ENCODE data around the gene CCDC6.
"Not testable (repeated sequence)": the region's sequence is repeated elsewhere in the genome, so short reads cannot be mapped to it uniquely, and the experiment has no call there.

CCDC6 gene

DNA sequence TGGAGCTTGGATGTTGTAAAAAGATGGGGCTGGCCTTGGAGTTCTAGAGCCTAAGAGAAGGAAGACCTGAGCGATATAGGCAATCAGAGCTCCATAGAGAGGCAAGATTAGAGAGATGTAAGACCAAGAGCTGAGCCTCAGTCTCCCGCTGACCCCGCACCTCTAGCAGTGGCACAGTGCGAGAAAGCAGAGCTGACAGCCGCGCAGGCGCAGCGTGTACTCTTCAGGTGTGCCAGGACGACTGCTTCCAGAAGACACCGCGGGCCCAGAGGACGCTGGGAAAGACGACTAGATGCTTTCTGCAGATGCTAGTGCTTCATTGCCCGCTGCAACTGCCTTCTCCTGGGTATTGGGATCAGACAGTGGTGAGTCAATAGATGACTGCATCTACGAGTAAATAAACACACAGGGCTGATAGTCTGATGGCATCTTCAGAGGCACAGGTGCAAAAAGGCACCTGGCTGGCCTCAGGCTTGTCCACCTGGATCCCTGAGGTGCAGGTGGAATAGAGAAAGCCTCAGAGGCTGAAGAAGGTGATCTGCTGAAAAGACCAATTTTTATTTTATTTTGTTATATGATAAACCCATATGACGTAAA, 38.1 kb upstream of the CCDC6 start:
- DNase-seq (ENCODE audit: low spot score): no peak
- in situ Hi-C loops (cut with MboI; ENCODE audit: low pct_unique_long_range_greater_than_20kb, low sequenced_read_pairs, unreplicated experiment): no loop called here
- no peak for TF ChIP-seq CTCF (IDR thresholded peaks at IDR 0.05; ENCODE audit: extremely low read depth, insufficient read depth, missing control alignments)

- in situ Hi-C loops (cut with MboI; ENCODE audit: low pct_unique_long_range_greater_than_20kb, low sequenced_read_pairs, unreplicated experiment): no loop called here
- no peak for TF ChIP-seq CTCF (IDR thresholded peaks at IDR 0.05; ENCODE audit: extremely low read depth, insufficient read depth, missing control alignments)
- DNase-seq (ENCODE audit: low spot score): no peak
Observed at GRCh38 chr10:59942556-59942955, 36.2 kb upstream of the CCDC6 start.

GRCh38 chr10:59937720-59938119, 31.4 kb upstream of the CCDC6 start:
- in situ Hi-C loops (cut with MboI; ENCODE audit: low pct_unique_long_range_greater_than_20kb, low sequenced_read_pairs, unreplicated experiment): no loop called here
- no peak for TF ChIP-seq CTCF (IDR thresholded peaks at IDR 0.05; ENCODE audit: extremely low read depth, insufficient read depth, missing control alignments)
- no peak for DNase-seq (ENCODE audit: low spot score)

- in situ Hi-C loops (cut with MboI; ENCODE audit: low pct_unique_long_range_greater_than_20kb, low sequenced_read_pairs, unreplicated experiment): no loop called here
- DNase-seq (ENCODE audit: low spot score): no peak
- TF ChIP-seq CTCF (IDR thresholded peaks at IDR 0.05; ENCODE audit: extremely low read depth, insufficient read depth, missing control alignments): no peak
Observed at GRCh38 chr10:59934701-59935100, 28.3 kb upstream of the CCDC6 start.

GRCh38 chr10:59930788-59931521, 24.6 kb upstream of the CCDC6 start:
- in situ Hi-C loops (cut with MboI; ENCODE audit: low pct_unique_long_range_greater_than_20kb, low sequenced_read_pairs, unreplicated experiment); DNase-seq (ENCODE audit: low spot score): not testable (repeated sequence)

DNA sequence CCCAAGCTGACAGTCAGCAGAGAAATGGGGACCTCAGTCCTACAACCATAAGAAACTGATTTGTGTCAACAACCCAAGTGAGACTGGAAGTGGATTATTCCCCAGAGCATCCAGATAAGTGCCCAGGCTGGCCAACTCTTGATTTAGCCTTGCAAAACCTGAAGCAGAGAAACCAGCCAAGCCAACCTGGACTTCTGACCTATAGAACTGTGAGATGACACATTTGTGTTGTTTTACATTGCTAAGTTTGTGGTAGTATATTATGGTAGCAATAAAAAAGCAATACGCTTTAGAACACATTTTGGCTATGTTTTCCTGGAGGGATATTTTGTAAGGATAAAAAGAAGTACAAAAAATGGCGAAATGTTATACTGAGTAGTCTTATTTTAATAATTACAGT, 19.7 kb upstream of the CCDC6 start:
- DNase-seq (ENCODE audit: low spot score): no peak
- in situ Hi-C loops (cut with MboI; ENCODE audit: low pct_unique_long_range_greater_than_20kb, low sequenced_read_pairs, unreplicated experiment): no loop called here
- TF ChIP-seq CTCF (IDR thresholded peaks at IDR 0.05; ENCODE audit: extremely low read depth, insufficient read depth, missing control alignments): no peak

DNA sequence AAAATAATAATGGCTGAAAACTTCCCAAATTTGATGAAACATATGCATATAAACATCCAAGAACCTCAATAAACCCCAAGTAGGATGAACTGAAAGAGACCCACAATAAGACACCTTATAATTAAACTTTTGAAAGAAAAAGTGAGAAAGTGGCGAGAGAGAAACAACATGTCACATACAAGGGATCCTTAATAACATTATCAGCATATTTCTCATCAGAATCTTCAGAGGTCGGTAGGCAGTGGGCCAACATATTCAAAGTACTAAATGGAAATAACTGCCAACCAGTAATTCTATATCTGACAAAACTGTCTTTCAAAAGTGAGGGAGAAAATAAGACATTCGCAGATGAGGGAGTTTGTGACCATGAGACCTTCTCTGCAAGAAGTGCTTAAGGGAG, 16.6 kb upstream of the CCDC6 start:
- in situ Hi-C loops (cut with MboI; ENCODE audit: low pct_unique_long_range_greater_than_20kb, low sequenced_read_pairs, unreplicated experiment): loop anchor here (25.0 kb wide), 1 partner anchor 286 kb away; no protein-coding TSS in a partner anchor
- DNase-seq (ENCODE audit: low spot score): no peak
- TF ChIP-seq CTCF (IDR thresholded peaks at IDR 0.05; ENCODE audit: extremely low read depth, insufficient read depth, missing control alignments): no peak

Measured in GM13977 (cell line).